DND-41 (cell line): ENCODE results near the gene TULP4.
"Not testable (repeated sequence)": the region's sequence is repeated elsewhere in the genome, so short reads cannot be mapped to it uniquely, and the experiment has no call there.

Source experiments
- ATAC-seq: fragments of 200-7000 bp; cut with Tn5 transposase; 3 replicates; pipeline ENCODE4 v1.9.1; 2021; ENCODE audit warnings: low read depth; ENCODE audit not compliant: insufficient read depth
- DNase-seq: peaks from one replicate; pipeline ENCODE4 v3.0.0-alpha.2; 2020
- H2AFZ ChIP-seq: 2 replicates; pipeline ENCODE4 v1.6.0; 2012; ENCODE audit warnings: low read depth, low read length
- H3K27ac ChIP-seq: 2 replicates; pipeline ENCODE4 v1.5.1; 2012; ENCODE audit warnings: low read length, inconsistent platforms
- H3K27me3 ChIP-seq: fragments of 200-600 bp; sonication (generic); 2 replicates; pipeline ENCODE4 v1.6.0; 2012; ENCODE audit warnings: low read length, mild to moderate bottlenecking, inconsistent platforms; ENCODE audit not compliant: insufficient read depth, poor library complexity
- H3K36me3 ChIP-seq: 2 replicates; pipeline ENCODE4 v1.5.1; 2012; ENCODE audit warnings: low read length, inconsistent platforms; ENCODE audit not compliant: insufficient read depth
- H3K4me1 ChIP-seq: 2 replicates; pipeline ENCODE4 v1.5.1; 2012; ENCODE audit warnings: mild to moderate bottlenecking, low read length; ENCODE audit not compliant: insufficient read depth
- H3K4me2 ChIP-seq: 2 replicates; pipeline ENCODE4 v1.6.0; 2012; ENCODE audit warnings: mild to moderate bottlenecking, moderate library complexity, low read length, inconsistent platforms; ENCODE audit not compliant: insufficient read depth
- H3K4me3 ChIP-seq, 2 experiments: fragments of 200-600 bp in 1 of 2; shearing (Covaris generic) in 1 of 2; 2 replicates each; pipeline ENCODE4 v1.5.1; 2012 to 2016; ENCODE audit warnings: inconsistent platforms in 2 of 2, low read length in 2 of 2, mild to moderate bottlenecking in 2 of 2, low read depth in 1 of 2, moderate library complexity in 1 of 2
- H3K79me2 ChIP-seq: 2 replicates; pipeline ENCODE4 v1.6.0; 2012; ENCODE audit warnings: low read length, inconsistent platforms; ENCODE audit not compliant: insufficient read depth
- H3K9ac ChIP-seq: 2 replicates; pipeline ENCODE4 v1.6.0; 2012; ENCODE audit warnings: low read depth, mild to moderate bottlenecking, inconsistent platforms, low read length, moderate library complexity
- H3K9me3 ChIP-seq: 2 replicates; pipeline ENCODE4 v1.5.1; 2012; ENCODE audit warnings: low read length, moderate library complexity, mild to moderate bottlenecking, inconsistent platforms; ENCODE audit not compliant: insufficient read depth, severe bottlenecking
- H4K20me1 ChIP-seq: 2 replicates; pipeline ENCODE4 v1.6.0; 2012; ENCODE audit warnings: low read length; ENCODE audit not compliant: insufficient read depth
- EZH2 ChIP-seq: IDR thresholded peaks from 3 replicates; pipeline ENCODE4 v1.6.1; 2012; ENCODE audit warnings: borderline replicate concordance, low read depth, mild to moderate bottlenecking, moderate library complexity, low read length, inconsistent platforms; ENCODE audit not compliant: severe bottlenecking
- TF ChIP-seq, protein P1 (sequence below): IDR thresholded peaks from 2 replicates; pipeline ENCODE4 v1.5.1; 2012; ENCODE audit warnings: borderline replicate concordance, low read length, moderate library complexity, mild to moderate bottlenecking; ENCODE audit not compliant: poor library complexity, severe bottlenecking; ENCODE audit errors: extremely low read depth

The TULP4 gene

DNA sequence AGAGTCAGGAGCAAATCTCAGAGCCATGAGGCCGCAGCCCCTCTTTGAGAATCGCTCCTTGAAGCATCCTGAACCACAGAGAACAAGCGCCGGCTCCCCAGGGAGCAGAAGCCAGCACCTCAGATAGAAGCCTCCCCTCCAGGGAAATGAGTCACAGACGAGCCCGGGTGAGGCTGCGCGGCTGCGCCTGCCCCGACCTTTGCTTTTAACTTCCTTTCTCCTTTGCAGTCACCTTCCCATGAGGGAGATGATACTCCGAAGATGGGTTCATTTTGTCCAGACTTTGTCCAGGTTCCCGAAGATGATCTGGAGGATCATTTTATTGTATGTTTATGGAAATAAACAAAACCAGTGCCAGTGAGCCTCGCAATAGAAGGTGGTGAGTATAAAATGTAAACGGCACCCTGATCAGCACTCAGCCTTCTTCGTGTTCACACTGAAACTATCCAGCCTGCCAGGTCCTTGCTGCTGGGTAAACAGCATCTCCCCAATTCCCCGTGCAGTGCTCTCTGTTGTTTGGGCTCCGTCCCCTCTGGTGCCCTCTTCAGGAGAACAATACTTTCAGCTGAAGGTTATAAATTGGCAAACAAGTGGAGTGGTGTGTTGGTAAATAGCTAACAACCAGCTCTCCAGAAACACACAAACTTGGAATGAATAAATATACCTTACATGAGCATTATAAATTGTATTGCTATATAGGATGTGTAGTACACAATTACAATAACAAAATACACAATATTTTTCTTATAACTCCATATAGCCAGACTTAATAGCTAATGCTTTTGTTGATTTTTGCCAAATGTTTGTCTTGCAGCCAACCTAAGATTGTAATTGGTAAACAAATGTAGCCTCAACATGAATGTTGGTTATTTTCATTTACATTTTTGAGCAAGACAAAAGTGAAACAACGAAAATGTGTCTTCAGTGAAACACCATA is 206.2 kb downstream of the TULP4 start:
- H3K27me3 ChIP-seq: no peaks in the 10 kb centered on the region
- H3K9me3 ChIP-seq: no peaks in the 10 kb centered on the region
- peak overlapping the region; percentile 77 for H3K4me2 ChIP-seq
- peaks cover 63% of the 10 kb centered on the region for H3K4me1 ChIP-seq
- H3K27ac ChIP-seq: peak overlapping the region; percentile 73
- TF ChIP-seq, protein P1, sequence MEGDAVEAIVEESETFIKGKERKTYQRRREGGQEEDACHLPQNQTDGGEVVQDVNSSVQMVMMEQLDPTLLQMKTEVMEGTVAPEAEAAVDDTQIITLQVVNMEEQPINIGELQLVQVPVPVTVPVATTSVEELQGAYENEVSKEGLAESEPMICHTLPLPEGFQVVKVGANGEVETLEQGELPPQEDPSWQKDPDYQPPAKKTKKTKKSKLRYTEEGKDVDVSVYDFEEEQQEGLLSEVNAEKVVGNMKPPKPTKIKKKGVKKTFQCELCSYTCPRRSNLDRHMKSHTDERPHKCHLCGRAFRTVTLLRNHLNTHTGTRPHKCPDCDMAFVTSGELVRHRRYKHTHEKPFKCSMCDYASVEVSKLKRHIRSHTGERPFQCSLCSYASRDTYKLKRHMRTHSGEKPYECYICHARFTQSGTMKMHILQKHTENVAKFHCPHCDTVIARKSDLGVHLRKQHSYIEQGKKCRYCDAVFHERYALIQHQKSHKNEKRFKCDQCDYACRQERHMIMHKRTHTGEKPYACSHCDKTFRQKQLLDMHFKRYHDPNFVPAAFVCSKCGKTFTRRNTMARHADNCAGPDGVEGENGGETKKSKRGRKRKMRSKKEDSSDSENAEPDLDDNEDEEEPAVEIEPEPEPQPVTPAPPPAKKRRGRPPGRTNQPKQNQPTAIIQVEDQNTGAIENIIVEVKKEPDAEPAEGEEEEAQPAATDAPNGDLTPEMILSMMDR: peak; percentile 82
- no peak for TF ChIP-seq EZH2
- DNase-seq: peak; percentile 89
- peak overlapping the region; percentile 84 for H2AFZ ChIP-seq
- peak overlapping the region; percentile 46 for H3K9ac ChIP-seq
- ATAC-seq: peak; percentile 84
- no peaks in the 10 kb centered on the region for H3K79me2 ChIP-seq
- H3K36me3 ChIP-seq: no peaks in the 10 kb centered on the region
- peak overlapping the region; percentile 4 to 58; a peak in 3 of 4 replicates for H3K4me3 ChIP-seq
- H4K20me1 ChIP-seq: no peaks in the 10 kb centered on the region; the same call in 1 of the 2 replicates

DNA sequence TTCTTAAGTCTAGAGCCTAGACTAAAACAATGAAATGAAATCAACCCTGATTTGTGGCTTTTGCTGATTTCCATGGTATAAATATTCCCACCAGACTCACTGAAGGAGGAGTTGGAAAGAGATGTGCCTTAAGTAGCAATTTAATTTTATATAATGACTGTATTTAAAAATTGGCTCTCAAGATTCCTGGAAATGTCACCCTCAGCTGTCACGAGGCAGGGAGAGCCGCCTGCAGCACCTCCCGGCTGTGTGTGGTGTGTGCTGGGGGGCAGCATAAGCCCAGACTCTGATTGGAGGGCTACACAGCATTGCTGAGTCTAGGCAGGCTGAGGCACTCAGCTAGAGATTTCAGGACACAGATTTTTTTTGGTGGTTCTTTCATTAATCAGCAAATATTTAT is 207.0 kb downstream of the TULP4 start:
- TF ChIP-seq EZH2: no peak
- TF ChIP-seq, protein P1: no peak
- peak; percentile 24 for DNase-seq
- Histone ChIP-seq H3K4me1 (peaks cover 55% of the 10 kb centered on the region), H2AFZ (no peak overlapping the region), H3K79me2 (no peaks in the 10 kb centered on the region), H3K27ac (no peak overlapping the region), H3K27me3 (no peaks in the 10 kb centered on the region), H3K4me2 (peak overlapping the region; percentile 77), H3K36me3 (no peaks in the 10 kb centered on the region), H3K4me3 (peak overlapping the region in 1 of 2 experiments; percentile 58; a peak in 1 of 4 replicates), H3K9me3 (no peaks in the 10 kb centered on the region), H4K20me1 (no peaks in the 10 kb centered on the region; the same call in 1 of the 2 replicates), H3K9ac (peak overlapping the region; percentile 46; the same call in 1 of the 2 replicates)
- no peak for ATAC-seq

DNA sequence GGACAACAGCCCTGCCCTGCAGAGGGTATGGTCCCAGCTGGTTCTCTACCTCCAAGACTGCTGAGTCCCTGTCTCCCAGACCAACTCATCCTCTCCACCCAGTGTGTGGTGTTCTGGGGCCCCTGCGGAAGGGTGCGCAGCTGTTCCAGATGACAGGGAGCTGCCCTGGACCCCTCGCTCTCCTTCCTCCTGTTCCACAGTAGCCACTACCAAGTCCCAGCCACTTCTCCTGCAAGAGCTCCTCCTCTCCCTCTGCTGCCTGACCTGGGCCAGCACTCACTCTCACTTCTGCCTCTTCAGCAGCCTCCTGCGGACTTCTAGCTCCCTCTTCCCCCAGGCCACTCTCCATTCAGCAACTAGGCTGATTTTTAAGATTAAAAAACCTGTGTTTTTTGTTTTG is 207.5 kb downstream of the TULP4 start:
- Histone ChIP-seq H2AFZ (no peak overlapping the region), H3K9me3 (no peaks in the 10 kb centered on the region), H3K27ac (no peak overlapping the region), H4K20me1 (no peaks in the 10 kb centered on the region; the same call in 1 of the 2 replicates), H3K4me3 (no peak overlapping the region), H3K4me2 (peak overlapping the region; percentile 77), H3K27me3 (no peaks in the 10 kb centered on the region), H3K9ac (no peak overlapping the region), H3K79me2 (no peaks in the 10 kb centered on the region), H3K36me3 (no peaks in the 10 kb centered on the region), H3K4me1 (peaks cover 50% of the 10 kb centered on the region)
- no peak for ATAC-seq
- TF ChIP-seq EZH2: no peak
- TF ChIP-seq, protein P1: no peak
- DNase-seq: no peak

DNA sequence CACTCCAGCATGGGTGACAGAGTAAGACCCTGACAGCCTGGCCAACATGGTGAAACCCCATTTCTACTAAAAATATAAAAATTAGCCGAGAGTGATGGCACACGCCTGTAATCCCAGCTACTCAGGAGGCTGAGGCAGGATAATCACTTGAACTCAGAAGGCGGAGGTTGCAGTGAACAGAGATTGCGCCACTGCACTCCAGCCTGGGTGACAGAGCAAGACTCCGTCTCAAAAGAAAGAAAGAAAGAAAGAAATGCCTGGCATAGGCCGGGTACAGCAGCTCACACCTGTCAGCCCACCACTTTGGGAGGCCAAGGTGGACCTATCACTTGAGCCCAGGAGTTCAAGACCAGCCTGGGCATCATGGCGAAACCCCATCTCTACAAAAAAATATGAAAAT is 208.7 kb downstream of the TULP4 start:
- H2AFZ ChIP-seq, H3K9me3 ChIP-seq, H3K4me3 ChIP-seq, ATAC-seq, H3K27me3 ChIP-seq, H3K36me3 ChIP-seq, H4K20me1 ChIP-seq, H3K27ac ChIP-seq, H3K9ac ChIP-seq, H3K79me2 ChIP-seq, DNase-seq, H3K4me2 ChIP-seq: not testable (repeated sequence)
- H3K4me1 ChIP-seq: peaks cover 40% of the 10 kb centered on the region
